Mesenchymal stem cell (in vitro differentiated cells and primary cell): ENCODE data around the gene HYAL3.
"Not testable (repeated sequence)": the region's sequence is repeated elsewhere in the genome, so short reads cannot be mapped to it uniquely, and the experiment has no call there.

Experiments
- DNase-seq: peaks from one replicate; pipeline ENCODE4 v3.0.0-alpha.2; 2013
- H2AFZ ChIP-seq: one replicate; pipeline ENCODE4 v1.6.1; 2013; ENCODE audit warnings: low read depth, mild to moderate bottlenecking, control low read depth, inconsistent platforms, low read length, moderate library complexity
- H2AK5ac ChIP-seq: 2 replicates; pipeline ENCODE4 v1.6.1; 2013; ENCODE audit warnings: low read length, moderate library complexity, mild to moderate bottlenecking, inconsistent platforms; ENCODE audit not compliant: severe bottlenecking
- H2BK120ac ChIP-seq: one replicate; pipeline ENCODE4 v1.6.1; 2013; ENCODE audit warnings: low read depth, mild to moderate bottlenecking, inconsistent platforms, low read length, moderate library complexity
- H2BK12ac ChIP-seq, 2 experiments: one replicate each; pipeline ENCODE4 v1.6.1; 2013; ENCODE audit warnings: inconsistent platforms in 2 of 2, low read length in 2 of 2, mild to moderate bottlenecking in 2 of 2, moderate library complexity in 2 of 2, control low read depth in 1 of 2
- H2BK15ac ChIP-seq: one replicate; pipeline ENCODE4 v1.6.1; 2013; ENCODE audit warnings: mild to moderate bottlenecking, low read depth, inconsistent platforms; ENCODE audit not compliant: poor library complexity, severe bottlenecking
- H2BK5ac ChIP-seq: 2 replicates; pipeline ENCODE4 v1.6.1; 2013; ENCODE audit warnings: low read depth, mild to moderate bottlenecking, low read length, control low read depth, inconsistent platforms; ENCODE audit not compliant: poor library complexity, severe bottlenecking
- H3K14ac ChIP-seq, 2 experiments: one replicate each; pipeline ENCODE4 v1.6.1; 2013; ENCODE audit warnings: inconsistent platforms in 2 of 2, low read length in 2 of 2, control low read depth in 1 of 2, mild to moderate bottlenecking in 1 of 2, moderate library complexity in 1 of 2
- H3K18ac ChIP-seq, 2 experiments: one replicate each; pipeline ENCODE4 v1.6.1; 2013; ENCODE audit warnings: inconsistent platforms in 2 of 2, low read length in 2 of 2, control low read depth in 1 of 2, low read depth in 1 of 2, mild to moderate bottlenecking in 1 of 2
- H3K23ac ChIP-seq, 2 experiments: one replicate each; pipeline ENCODE4 v1.6.1; 2013; ENCODE audit warnings: inconsistent platforms in 2 of 2, low read length in 2 of 2, mild to moderate bottlenecking in 2 of 2, moderate library complexity in 2 of 2, control low read depth in 1 of 2
- H3K27ac ChIP-seq: 2 replicates; pipeline ENCODE4 v1.5.1; 2013; ENCODE audit warnings: mild to moderate bottlenecking, moderate library complexity, low read length, control low read depth, inconsistent platforms; ENCODE audit not compliant: poor library complexity, severe bottlenecking
- H3K27me3 ChIP-seq, 2 experiments: 2 replicates each; pipeline versions ENCODE4 v1.6.1 to v1.7.0; 2013; ENCODE audit warnings: low read length in 2 of 2, mild to moderate bottlenecking in 2 of 2, moderate library complexity in 2 of 2, control low read depth in 1 of 2, inconsistent platforms in 1 of 2; ENCODE audit not compliant: control insufficient read depth in 1 of 2, insufficient read depth in 1 of 2
- H3K36me3 ChIP-seq, 2 experiments: 2 replicates each; pipeline versions ENCODE4 v1.6.1 to v1.7.0; 2013; ENCODE audit warnings: low read length in 2 of 2, control low read depth in 1 of 2, inconsistent platforms in 1 of 2, low read depth in 1 of 2, mild to moderate bottlenecking in 1 of 2; ENCODE audit not compliant: insufficient read depth in 2 of 2, control insufficient read depth in 1 of 2
- H3K4ac ChIP-seq, 2 experiments: one replicate each; pipeline ENCODE4 v1.6.1; 2013; ENCODE audit warnings: inconsistent platforms in 2 of 2, low read length in 2 of 2, mild to moderate bottlenecking in 2 of 2, moderate library complexity in 2 of 2, control low read depth in 1 of 2, low read depth in 1 of 2
- H3K4me1 ChIP-seq: 2 replicates; pipeline ENCODE4 v1.6.1; 2013; ENCODE audit warnings: low read depth, low read length, control low read depth; ENCODE audit not compliant: control insufficient read depth, insufficient read depth
- H3K4me2 ChIP-seq: 2 replicates; pipeline ENCODE4 v1.6.1; 2013; ENCODE audit warnings: low read length, mild to moderate bottlenecking, inconsistent platforms; ENCODE audit not compliant: poor library complexity, severe bottlenecking
- H3K4me3 ChIP-seq, 2 experiments: 2 replicates each; pipeline versions ENCODE4 v1.5.1 to v1.7.0; 2013; ENCODE audit warnings: low read length in 2 of 2, mild to moderate bottlenecking in 2 of 2, control low read depth in 1 of 2, low read depth in 1 of 2; ENCODE audit not compliant: insufficient read depth in 1 of 2
- H3K79me1 ChIP-seq: replicated peaks from 2 replicates; pipeline ENCODE4 v1.6.1; 2013; ENCODE audit warnings: mild to moderate bottlenecking, control low read depth, low read length, inconsistent platforms; ENCODE audit not compliant: poor library complexity, severe bottlenecking
- H3K9ac ChIP-seq: 2 replicates; pipeline ENCODE4 v1.7.0; 2013; ENCODE audit warnings: mild to moderate bottlenecking, low read length, moderate library complexity
- H3K9me3 ChIP-seq: 2 replicates; pipeline ENCODE4 v1.7.0; 2013; ENCODE audit warnings: mild to moderate bottlenecking, low read length; ENCODE audit not compliant: control insufficient read depth
- H4K8ac ChIP-seq: one replicate; pipeline ENCODE4 v1.6.1; 2013; ENCODE audit warnings: inconsistent platforms, mild to moderate bottlenecking, low read length, moderate library complexity
- H4K91ac ChIP-seq: one replicate; pipeline ENCODE4 v1.6.1; 2013; ENCODE audit warnings: mild to moderate bottlenecking, low read length, inconsistent platforms
- WGBS: methylation state at CpG from one replicate; pipeline ENCODE4 v1.1.7; 2013; ENCODE audit warnings: mixed read lengths; 5-methylcytosine and 5-hydroxymethylcytosine counted together

HYAL3 gene

DNA sequence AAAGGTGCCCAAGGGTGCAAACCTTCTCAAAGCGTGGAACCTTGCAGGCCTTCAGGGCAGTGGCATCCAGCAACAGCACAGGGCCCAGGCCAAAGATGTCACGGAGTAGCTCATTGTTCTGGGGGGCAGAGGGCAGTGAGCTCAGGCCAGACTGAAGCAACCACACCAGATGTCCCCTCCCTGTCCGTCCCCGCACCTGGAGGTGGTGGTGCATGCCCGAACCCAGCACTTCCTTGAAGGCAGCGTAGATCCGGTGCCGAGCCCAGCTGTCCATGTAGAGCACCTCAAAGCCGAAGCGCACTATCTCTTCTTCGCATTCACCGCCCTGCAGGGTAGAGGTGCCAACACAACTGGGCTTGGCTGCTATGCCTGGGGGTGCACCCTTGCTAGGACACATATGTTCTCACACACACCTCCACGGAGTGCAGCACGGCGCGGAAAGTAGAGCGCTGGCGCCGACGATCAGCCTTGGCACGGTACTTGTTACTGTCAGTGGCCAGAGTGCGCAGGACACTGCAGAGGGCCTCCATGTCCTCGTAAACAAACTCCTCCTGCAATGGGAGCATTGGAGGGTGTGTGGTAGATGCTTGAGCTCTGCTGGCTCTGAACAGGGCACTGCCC lies 10.7 kb downstream of the HYAL3 start:
- H3K23ac ChIP-seq, result no peak overlapping the region
- no peak overlapping the region for H2BK5ac ChIP-seq
- no peaks in the 10 kb centered on the region for H3K27me3 ChIP-seq
- H3K27ac ChIP-seq, result no peak overlapping the region
- no peak overlapping the region for H2BK12ac ChIP-seq
- H3K4me3 ChIP-seq, result no peak overlapping the region
- no peak overlapping the region for H3K4ac ChIP-seq
- H3K4me2 ChIP-seq, result no peak overlapping the region
- no peak overlapping the region for H4K91ac ChIP-seq
- no peak for DNase-seq
- H3K9me3 ChIP-seq, result no peaks in the 10 kb centered on the region
- whole genome bisulfite sequencing, result 99% methylated on average over 23 of the region's 23 CpGs
- H3K36me3 ChIP-seq, result peaks cover 45 to 48% of the 10 kb centered on the region in 2 experiments
- no peak overlapping the region for H2BK15ac ChIP-seq
- H2BK120ac ChIP-seq, result no peak overlapping the region
- peaks cover 17% of the 10 kb centered on the region for H3K4me1 ChIP-seq
- H3K79me1 ChIP-seq, result peaks cover 25% of the 10 kb centered on the region
- no peak overlapping the region for H3K18ac ChIP-seq
- H2AK5ac ChIP-seq, result no peak overlapping the region
- no peak overlapping the region for H4K8ac ChIP-seq
- no peak overlapping the region for H2AFZ ChIP-seq
- no peak overlapping the region for H3K14ac ChIP-seq
- H3K9ac ChIP-seq, result no peak overlapping the region

DNA sequence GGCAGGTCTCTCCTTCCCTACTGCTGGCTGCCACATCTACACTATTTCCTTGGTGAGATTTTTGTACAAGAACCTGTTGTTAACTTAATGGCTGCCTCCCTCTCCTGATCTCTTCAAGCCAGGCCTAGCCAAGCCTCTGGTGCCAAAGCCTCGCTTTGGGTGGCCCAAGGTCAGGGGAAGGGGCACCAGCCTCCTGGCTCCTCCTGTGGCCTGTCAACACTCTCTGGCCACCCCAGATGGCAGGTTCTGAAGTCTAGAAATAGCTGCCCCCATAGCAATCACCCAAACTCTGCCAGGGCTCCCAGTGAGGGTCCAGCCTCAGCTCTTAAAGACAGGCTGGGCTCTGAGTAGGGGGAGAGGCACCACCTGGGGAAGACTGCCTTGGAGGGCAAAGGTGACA lies 11.9 kb downstream of the HYAL3 start:
- Histone ChIP-seq H3K4me3 (no peak overlapping the region), H4K91ac (no peak overlapping the region), H3K27ac (no peak overlapping the region), H4K8ac (no peak overlapping the region), H2BK5ac (no peak overlapping the region), H3K9ac (no peak overlapping the region), H3K4ac (no peak overlapping the region), H3K14ac (no peak overlapping the region), H3K4me1 (peaks cover 12% of the 10 kb centered on the region), H2BK12ac (no peak overlapping the region), H3K23ac (no peak overlapping the region), H2BK15ac (no peak overlapping the region), H2AFZ (no peak overlapping the region), H3K79me1 (peaks cover 25% of the 10 kb centered on the region), H3K36me3 (peaks cover 45 to 48% of the 10 kb centered on the region in 2 experiments), H3K18ac (no peak overlapping the region), H2AK5ac (no peak overlapping the region), H2BK120ac (no peak overlapping the region), H3K9me3 (no peaks in the 10 kb centered on the region), H3K27me3 (no peaks in the 10 kb centered on the region), H3K4me2 (no peak overlapping the region)
- 100% methylated on average over 1 of the region's 1 CpG for WGBS
- no peak for DNase-seq

DNA sequence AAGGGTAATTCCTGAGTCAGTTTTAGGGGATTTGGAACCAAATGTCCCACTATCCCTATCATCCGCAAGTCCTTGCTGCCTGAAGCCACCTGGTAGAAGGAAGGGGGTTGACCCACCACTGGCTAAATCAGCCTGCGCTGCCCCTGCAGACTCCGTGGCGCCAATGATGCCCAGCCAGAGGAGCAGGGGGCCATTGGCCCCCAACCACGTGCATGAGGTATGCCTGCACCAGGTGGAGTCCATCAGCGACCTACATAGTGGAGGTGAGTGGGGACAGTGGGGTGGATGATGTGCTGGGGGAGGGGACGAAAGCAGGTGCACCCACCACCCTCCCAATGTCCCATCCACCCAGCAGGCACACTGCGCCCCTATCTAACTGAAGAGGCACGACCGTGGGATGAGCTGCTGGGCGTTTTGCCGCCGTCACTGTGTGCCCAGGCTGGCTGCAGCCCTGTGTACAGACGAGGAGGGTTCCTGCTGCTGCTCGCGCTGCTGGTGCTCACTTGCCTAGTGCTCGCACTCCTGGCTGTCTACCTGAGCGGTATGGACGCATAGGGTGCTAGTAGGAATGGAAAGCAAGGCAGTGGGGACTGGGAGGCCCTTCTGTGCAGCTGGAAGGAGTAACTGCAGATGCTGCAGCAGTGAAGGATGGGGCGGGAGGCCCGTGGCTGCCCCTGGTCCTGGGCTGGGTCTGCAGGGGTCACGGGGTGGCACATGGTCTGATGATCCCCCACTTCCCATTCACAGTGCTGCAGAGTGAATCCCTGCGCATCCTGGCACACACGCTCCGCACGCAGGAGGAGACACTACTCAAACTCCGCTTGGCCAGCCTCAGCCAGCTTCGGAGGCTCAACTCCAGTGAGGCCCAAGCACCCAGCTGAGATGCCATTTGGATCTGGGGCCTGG lies 12.6 kb downstream of the HYAL3 start:
- 97% methylated on average over 25 of the region's 28 CpGs for WGBS
- Histone ChIP-seq H4K91ac (no peak overlapping the region), H3K4ac (no peak overlapping the region), H3K4me2 (no peak overlapping the region), H2BK120ac (no peak overlapping the region), H3K4me3 (no peak overlapping the region), H2AK5ac (no peak overlapping the region), H3K36me3 (peaks cover 45 to 48% of the 10 kb centered on the region in 2 experiments), H3K4me1 (peaks cover 11% of the 10 kb centered on the region), H3K18ac (no peak overlapping the region), H2BK5ac (no peak overlapping the region), H2BK15ac (no peak overlapping the region), H3K79me1 (peaks cover 22% of the 10 kb centered on the region), H4K8ac (no peak overlapping the region), H3K14ac (no peak overlapping the region), H2AFZ (no peak overlapping the region), H3K9me3 (no peaks in the 10 kb centered on the region), H3K23ac (no peak overlapping the region), H3K27me3 (no peaks in the 10 kb centered on the region), H3K9ac (no peak overlapping the region), H3K27ac (no peak overlapping the region), H2BK12ac (no peak overlapping the region)
- no peak for DNase-seq

DNA sequence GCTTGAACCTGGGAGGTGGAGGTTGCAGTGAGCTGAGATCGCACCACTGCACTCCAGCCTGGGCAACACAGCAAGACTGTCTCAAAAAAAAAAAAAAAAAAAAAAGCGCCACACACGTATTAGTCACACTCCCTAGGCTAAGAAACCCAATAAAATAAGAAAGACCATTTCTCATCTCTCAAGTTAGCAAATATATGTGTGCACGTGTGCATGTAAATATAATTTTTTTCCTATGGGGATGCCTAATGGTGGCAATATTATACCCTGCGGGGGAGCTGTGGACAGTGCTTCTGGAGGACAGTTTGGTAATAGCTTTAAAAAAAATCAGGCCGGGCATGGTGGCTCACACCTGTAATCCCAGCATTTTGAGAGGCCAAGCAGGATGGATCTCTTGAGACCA lies 15.1 kb downstream of the HYAL3 start:
- WGBS, result 94% methylated on average over 4 of the region's 6 CpGs
- not testable (repeated sequence) for H3K27ac ChIP-seq, DNase-seq, H3K79me1 ChIP-seq, H3K23ac ChIP-seq, H3K4me3 ChIP-seq, H2BK15ac ChIP-seq, H3K18ac ChIP-seq, H3K9me3 ChIP-seq, H2BK5ac ChIP-seq, H2BK12ac ChIP-seq, H3K27me3 ChIP-seq, H3K4me2 ChIP-seq, H4K8ac ChIP-seq, H3K4me1 ChIP-seq, H2BK120ac ChIP-seq, H3K4ac ChIP-seq, H3K9ac ChIP-seq, H2AFZ ChIP-seq, H3K14ac ChIP-seq, H2AK5ac ChIP-seq, H4K91ac ChIP-seq
- peaks cover 30 to 33% of the 10 kb centered on the region in 2 experiments for H3K36me3 ChIP-seq
